ENCODE results near the gene SLC12A8. TPM values are rescaled to one million over a fixed set of nuclear protein-coding genes. Genes with fewer than 3 reads are reported as not detected.

SLC12A8 gene
- total and polyA plus RNA-seq, 8 donors: 1.5 to 31.7 (median 12.3) TPM

GRCh38 chr3:125119752-125120378, 92.7 kb downstream of the SLC12A8 start:
- no peak overlapping the region for H3K27ac ChIP-seq
- intact Hi-C loops (cut with DNase I; ENCODE audit: low total_unique reads): no loop called here
- peak overlapping the region in 1 of 4 donors; percentile 9 for H3K4me3 ChIP-seq
- peaks cover 19 to 50% (median 39%) of the 10 kb centered on the region in 4 donors for H3K4me1 ChIP-seq
- WGBS, 5 donors: 57 to 70% (median 61%) methylated on average over 11 of the region's 11 CpGs
- H3K9me3 ChIP-seq: no peaks in the 10 kb centered on the region
- no peaks in the 10 kb centered on the region for H3K27me3 ChIP-seq
- TF ChIP-seq CTCF (IDR thresholded peaks at IDR 0.05) (no peak), EP300 (IDR thresholded peaks at IDR 0.05) (no peak), POLR2AphosphoS5 (IDR thresholded peaks at IDR 0.05) (no peak), POLR2A (IDR thresholded peaks at IDR 0.05) (no peak)
- no peak for DNase-seq
- H3K36me3 ChIP-seq: no peaks in the 10 kb centered on the region

DNA sequence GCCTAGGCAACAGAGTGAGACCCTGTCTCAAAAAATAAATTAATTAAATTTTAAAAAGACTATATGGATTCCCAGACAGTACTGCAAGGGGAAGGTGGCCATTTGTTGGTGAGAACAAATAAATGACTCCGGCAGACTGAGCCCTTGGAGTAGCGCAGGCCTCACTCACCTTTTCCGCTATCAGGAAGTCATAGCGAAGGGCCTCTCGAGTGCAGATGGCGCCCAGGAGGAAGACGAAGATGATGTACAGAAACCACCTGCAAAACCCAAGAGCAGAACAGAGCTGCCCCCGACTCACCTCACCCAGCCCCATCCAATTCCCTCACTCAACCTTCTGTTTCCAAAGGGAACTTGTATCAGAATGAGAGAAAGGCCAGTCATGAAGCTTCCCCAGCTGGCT, 93.9 kb downstream of the SLC12A8 start:
- Histone ChIP-seq H3K27me3 (no peaks in the 10 kb centered on the region), H3K4me1 (peaks cover 19 to 50% (median 40%) of the 10 kb centered on the region in 4 donors), H3K27ac (no peak overlapping the region), H3K36me3 (no peaks in the 10 kb centered on the region), H3K9me3 (no peaks in the 10 kb centered on the region), H3K4me3 (no peak overlapping the region)
- intact Hi-C loops (cut with DNase I; ENCODE audit: low total_unique reads): no loop called here
- DNase-seq: no peak
- 90 to 99% (median 96%) methylated on average over 8 of the region's 8 CpGs for WGBS, 5 donors
- TF ChIP-seq POLR2AphosphoS5 (IDR thresholded peaks at IDR 0.05) (no peak), CTCF (IDR thresholded peaks at IDR 0.05) (no peak), EP300 (IDR thresholded peaks at IDR 0.05) (no peak), POLR2A (IDR thresholded peaks at IDR 0.05) (no peak)

DNA sequence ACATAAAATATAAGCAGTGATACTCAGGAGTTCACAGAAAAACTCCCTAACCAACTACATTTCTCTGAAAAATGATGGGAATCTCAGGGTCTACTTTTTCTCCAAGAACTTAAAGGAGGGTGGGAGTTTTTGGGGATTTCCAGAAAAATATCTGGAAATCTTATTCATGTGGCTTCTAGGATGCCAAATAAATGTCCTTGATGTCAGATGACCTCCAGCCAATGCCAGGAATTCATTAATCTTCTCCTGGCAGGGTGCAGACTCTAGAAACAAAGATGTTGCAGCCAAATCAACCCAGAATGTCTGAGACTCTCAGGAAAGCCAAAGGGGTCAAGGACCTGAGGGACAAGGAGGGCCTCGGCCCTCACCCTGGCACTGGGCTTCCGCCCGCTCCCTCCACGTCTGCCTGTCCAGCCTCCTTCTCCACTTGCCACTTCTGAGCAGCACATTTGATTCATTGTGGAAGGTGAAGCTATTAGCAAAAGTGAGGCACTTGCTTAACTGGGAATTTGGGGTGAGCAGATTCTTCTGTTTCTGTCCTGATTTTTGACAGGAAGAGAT, 94.8 kb downstream of the SLC12A8 start:
- Histone ChIP-seq H3K4me1 (peaks cover 19 to 50% (median 40%) of the 10 kb centered on the region in 4 donors), H3K4me3 (no peak overlapping the region), H3K9me3 (no peaks in the 10 kb centered on the region), H3K27ac (no peak overlapping the region), H3K27me3 (no peaks in the 10 kb centered on the region), H3K36me3 (no peaks in the 10 kb centered on the region)
- TF ChIP-seq CTCF (IDR thresholded peaks at IDR 0.05) (no peak), POLR2AphosphoS5 (IDR thresholded peaks at IDR 0.05) (no peak), EP300 (IDR thresholded peaks at IDR 0.05) (no peak), POLR2A (IDR thresholded peaks at IDR 0.05) (no peak)
- DNase-seq: no peak
- intact Hi-C loops (cut with DNase I; ENCODE audit: low total_unique reads): no loop called here
- WGBS, 5 donors: 76 to 89% (median 84%) methylated on average over 4 of the region's 4 CpGs

- Histone ChIP-seq H3K4me1 (peaks cover 19 to 47% (median 37%) of the 10 kb centered on the region in 4 donors), H3K4me3 (no peak overlapping the region), H3K27me3 (no peaks in the 10 kb centered on the region), H3K36me3 (no peaks in the 10 kb centered on the region), H3K27ac (peak overlapping the region in 3 of 5 donors; percentile 41 to 52 (median 46)), H3K9me3 (no peaks in the 10 kb centered on the region)
- DNase-seq: peak in 1 of 2 donors; percentile 63
- TF ChIP-seq POLR2AphosphoS5 (IDR thresholded peaks at IDR 0.05) (peak in 1 of 3 donors; percentile 4), POLR2A (IDR thresholded peaks at IDR 0.05) (no peak), CTCF (IDR thresholded peaks at IDR 0.05) (no peak)
- intact Hi-C loops (cut with DNase I; ENCODE audit: low total_unique reads): no loop called here
- 57 to 61% (median 60%) methylated on average over 6 of the region's 6 CpGs for WGBS, 5 donors
Observed at GRCh38 chr3:125116311-125117080, 96.1 kb downstream of the SLC12A8 start.

Measured in stomach (tissue), 9 donors.